ENCODE results near the gene ZSWIM1. TPM values are rescaled to one million over a fixed set of nuclear protein-coding genes. Genes with fewer than 3 reads are reported as not detected.

Gene ZSWIM1
- total RNA-seq, 4 donors from 2014 or later: 9.7 to 18.4 (median 15.0) TPM

GRCh38 chr20:45861221-45862075 lies 19.6 kb upstream of the ZSWIM1 start:
- Histone ChIP-seq H3K27ac (no peak overlapping the region), H3K9me3 (no peaks in the 10 kb centered on the region), H3K4me1 (peaks cover 14% of the 10 kb centered on the region), H3K4me3 (no peak overlapping the region), H3K27me3 (no peaks in the 10 kb centered on the region), H3K36me3 (no peaks in the 10 kb centered on the region)
- no peak for DNase-seq (ENCODE audit: low spot score in 2 of 2)
- 93% methylated on average over 7 of the region's 7 CpGs for WGBS
- TF ChIP-seq EP300 (IDR thresholded peaks at IDR 0.05) (no peak), POLR2AphosphoS5 (IDR thresholded peaks at IDR 0.05) (no peak), POLR2A (IDR thresholded peaks at IDR 0.05) (no peak)
- TF ChIP-seq, protein P1, sequence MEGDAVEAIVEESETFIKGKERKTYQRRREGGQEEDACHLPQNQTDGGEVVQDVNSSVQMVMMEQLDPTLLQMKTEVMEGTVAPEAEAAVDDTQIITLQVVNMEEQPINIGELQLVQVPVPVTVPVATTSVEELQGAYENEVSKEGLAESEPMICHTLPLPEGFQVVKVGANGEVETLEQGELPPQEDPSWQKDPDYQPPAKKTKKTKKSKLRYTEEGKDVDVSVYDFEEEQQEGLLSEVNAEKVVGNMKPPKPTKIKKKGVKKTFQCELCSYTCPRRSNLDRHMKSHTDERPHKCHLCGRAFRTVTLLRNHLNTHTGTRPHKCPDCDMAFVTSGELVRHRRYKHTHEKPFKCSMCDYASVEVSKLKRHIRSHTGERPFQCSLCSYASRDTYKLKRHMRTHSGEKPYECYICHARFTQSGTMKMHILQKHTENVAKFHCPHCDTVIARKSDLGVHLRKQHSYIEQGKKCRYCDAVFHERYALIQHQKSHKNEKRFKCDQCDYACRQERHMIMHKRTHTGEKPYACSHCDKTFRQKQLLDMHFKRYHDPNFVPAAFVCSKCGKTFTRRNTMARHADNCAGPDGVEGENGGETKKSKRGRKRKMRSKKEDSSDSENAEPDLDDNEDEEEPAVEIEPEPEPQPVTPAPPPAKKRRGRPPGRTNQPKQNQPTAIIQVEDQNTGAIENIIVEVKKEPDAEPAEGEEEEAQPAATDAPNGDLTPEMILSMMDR (IDR thresholded peaks at IDR 0.05): no peak

DNA sequence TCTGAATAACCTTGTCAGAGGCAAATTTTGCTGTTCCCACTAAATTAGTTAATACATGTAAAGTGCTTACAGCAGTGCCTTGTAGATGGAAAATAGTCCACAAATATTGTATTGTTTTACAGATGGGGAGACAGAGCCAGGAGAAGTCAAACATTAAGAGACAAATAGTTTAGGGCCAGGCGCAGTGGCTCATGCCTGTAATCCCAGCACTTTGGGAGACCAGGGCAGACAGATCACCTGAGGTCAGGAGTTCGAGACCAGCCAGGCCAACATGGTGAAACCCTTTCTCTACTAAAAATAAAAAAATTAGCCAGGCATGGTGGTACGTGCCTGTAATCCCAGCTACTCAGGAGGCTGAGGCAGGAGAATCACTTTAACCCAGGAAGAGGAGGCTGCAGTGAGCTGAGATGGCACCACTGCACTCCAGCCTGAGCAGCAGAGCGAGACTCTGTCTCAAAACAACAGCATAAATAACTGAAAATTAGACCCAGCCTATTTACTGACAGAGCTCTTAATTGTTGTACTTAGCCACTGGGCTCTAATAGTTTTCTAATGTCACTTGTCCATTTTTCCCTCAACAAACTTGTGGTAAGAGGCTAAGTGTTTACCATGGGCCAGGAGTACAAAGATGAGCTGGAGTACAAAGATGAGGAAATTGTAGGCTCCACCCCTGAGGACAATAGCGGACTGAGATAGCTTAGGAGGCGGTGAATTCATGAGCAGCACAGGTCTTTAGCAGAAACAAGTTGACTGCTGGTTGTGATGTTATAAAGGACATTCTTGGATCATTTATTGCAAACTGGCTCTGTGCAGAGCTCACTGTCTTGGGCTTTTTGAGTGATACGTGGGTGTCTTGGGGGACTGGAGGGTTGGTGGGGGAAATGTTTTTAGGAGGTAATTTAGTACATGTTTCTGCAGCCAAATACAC lies 17.2 kb upstream of the ZSWIM1 start:
- DNase-seq (ENCODE audit: low spot score in 2 of 2): no peak
- no peaks in the 10 kb centered on the region for H3K4me1 ChIP-seq
- no peaks in the 10 kb centered on the region for H3K9me3 ChIP-seq
- H3K27me3 ChIP-seq: no peaks in the 10 kb centered on the region
- no peaks in the 10 kb centered on the region for H3K36me3 ChIP-seq
- H3K27ac ChIP-seq: no peak overlapping the region
- WGBS: 82% methylated on average over 7 of the region's 7 CpGs
- no peak overlapping the region for H3K4me3 ChIP-seq
- TF ChIP-seq POLR2A (IDR thresholded peaks at IDR 0.05) (no peak), POLR2AphosphoS5 (IDR thresholded peaks at IDR 0.05) (no peak), EP300 (IDR thresholded peaks at IDR 0.05) (no peak)
- TF ChIP-seq, protein P1 (IDR thresholded peaks at IDR 0.05): no peak

GRCh38 chr20:45866454-45866853 lies 14.6 kb upstream of the ZSWIM1 start:
- TF ChIP-seq, protein P1 (IDR thresholded peaks at IDR 0.05): no peak
- no peak for TF ChIP-seq POLR2A (IDR thresholded peaks at IDR 0.05)
- TF ChIP-seq EP300 (IDR thresholded peaks at IDR 0.05): no peak
- no peak for TF ChIP-seq POLR2AphosphoS5 (IDR thresholded peaks at IDR 0.05)
- H3K4me1 ChIP-seq: no peaks in the 10 kb centered on the region
- H3K36me3 ChIP-seq: no peaks in the 10 kb centered on the region

DNA sequence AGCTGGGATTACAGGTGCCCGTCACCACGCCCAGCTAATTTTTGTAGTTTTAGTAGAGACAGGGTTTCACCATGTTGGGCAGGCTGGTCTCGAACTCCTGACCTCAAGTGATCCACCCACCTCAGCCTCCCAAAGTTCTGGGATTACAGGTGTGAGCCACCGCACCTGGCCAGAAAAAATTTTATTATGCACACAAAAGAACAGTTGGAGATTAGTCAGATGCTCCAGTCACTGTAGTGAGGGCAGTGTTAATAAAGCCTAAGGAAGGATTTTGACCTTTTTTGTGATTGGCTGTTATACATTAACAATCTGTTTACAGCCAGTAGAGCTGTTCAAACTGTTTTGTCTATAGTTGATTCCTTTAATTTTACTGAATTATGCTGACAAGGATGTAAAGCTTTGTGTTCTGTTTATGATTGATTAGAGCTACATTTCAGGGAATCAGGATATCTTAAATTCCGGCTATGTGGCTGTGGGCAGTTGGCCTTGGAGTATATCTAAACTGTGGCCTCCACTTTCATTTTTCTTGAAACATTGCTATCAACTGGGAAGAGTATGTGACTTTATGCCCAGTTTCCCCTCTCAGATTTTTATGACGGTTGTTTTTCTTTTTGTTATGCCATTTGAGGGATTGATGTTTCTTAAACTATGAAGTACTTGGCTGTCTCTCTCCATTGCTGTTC lies 13.8 kb upstream of the ZSWIM1 start:
- Histone ChIP-seq H3K9me3 (no peaks in the 10 kb centered on the region), H3K4me1 (no peaks in the 10 kb centered on the region), H3K27me3 (no peaks in the 10 kb centered on the region), H3K27ac (no peak overlapping the region), H3K4me3 (no peak overlapping the region), H3K36me3 (no peaks in the 10 kb centered on the region)
- DNase-seq (ENCODE audit: low spot score in 2 of 2): no peak
- 86% methylated on average over 6 of the region's 6 CpGs for WGBS
- TF ChIP-seq POLR2AphosphoS5 (IDR thresholded peaks at IDR 0.05) (no peak), EP300 (IDR thresholded peaks at IDR 0.05) (no peak)
- TF ChIP-seq, protein P1 (IDR thresholded peaks at IDR 0.05): no peak

More at GRCh38 chr20:45866454-45866853, 14.6 kb upstream of the ZSWIM1 start:
- Histone ChIP-seq H3K27me3 (no peaks in the 10 kb centered on the region), H3K4me3 (no peak overlapping the region), H3K27ac (no peak overlapping the region), H3K9me3 (no peaks in the 10 kb centered on the region)
- WGBS: 91% methylated on average over 5 of the region's 5 CpGs
- DNase-seq (ENCODE audit: low spot score in 2 of 2): no peak

Measured in suprapubic skin (tissue), 4 donors.